Measurements from ENCODE around the gene JADE1. TPM values are rescaled to one million over a fixed set of nuclear protein-coding genes. Genes with fewer than 3 reads are reported as not detected.

Gene JADE1
- total RNA-seq, 6 donors from 2014 or later, result 26.2 to 46.5 (median 38.1) TPM

DNA sequence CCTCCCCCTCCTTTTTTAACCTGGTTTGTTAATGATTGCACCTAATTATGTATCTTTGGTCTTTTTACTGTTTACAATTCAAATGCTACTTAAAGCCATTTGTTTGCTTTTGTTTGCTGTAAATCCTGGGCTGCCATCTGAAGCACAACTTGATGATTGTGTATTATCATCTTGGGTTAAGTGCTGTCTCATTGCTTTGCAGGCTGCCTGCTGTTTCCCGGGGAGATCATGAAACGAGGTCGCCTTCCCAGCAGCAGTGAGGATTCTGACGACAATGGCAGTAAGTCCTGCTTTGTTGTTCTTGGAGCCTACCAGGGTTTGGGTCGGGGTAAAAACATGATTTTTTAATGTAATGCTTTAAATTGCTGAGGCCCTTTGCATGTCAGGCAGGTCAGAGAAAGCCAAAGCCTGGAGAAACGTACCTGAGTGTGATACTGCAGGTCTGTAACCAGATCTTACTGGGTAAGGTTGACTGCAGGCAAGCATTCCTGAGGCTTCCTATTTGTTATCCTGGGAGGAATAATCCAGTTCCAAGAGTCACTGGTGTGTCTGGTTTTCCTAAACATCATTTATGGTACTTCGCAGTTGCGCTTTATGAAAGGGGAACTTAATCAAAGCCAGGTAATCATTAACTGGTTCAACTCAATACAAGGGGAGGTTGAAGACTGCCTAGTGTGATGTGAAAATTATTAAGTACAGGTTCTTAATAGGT is 22.2 kb downstream of the JADE1 start:
- DNase-seq (no peak), ATAC-seq (ENCODE audit: low FRiP score in 2 of 2) (no peak)
- H3K27ac ChIP-seq, result no peak overlapping the region
- no peaks in the 10 kb centered on the region for H3K9me3 ChIP-seq
- TF ChIP-seq POLR2A (IDR thresholded peaks at IDR 0.05) (no peak), POLR2AphosphoS5 (IDR thresholded peaks at IDR 0.05) (no peak), EP300 (IDR thresholded peaks at IDR 0.05) (no peak)
- TF ChIP-seq, protein P1, sequence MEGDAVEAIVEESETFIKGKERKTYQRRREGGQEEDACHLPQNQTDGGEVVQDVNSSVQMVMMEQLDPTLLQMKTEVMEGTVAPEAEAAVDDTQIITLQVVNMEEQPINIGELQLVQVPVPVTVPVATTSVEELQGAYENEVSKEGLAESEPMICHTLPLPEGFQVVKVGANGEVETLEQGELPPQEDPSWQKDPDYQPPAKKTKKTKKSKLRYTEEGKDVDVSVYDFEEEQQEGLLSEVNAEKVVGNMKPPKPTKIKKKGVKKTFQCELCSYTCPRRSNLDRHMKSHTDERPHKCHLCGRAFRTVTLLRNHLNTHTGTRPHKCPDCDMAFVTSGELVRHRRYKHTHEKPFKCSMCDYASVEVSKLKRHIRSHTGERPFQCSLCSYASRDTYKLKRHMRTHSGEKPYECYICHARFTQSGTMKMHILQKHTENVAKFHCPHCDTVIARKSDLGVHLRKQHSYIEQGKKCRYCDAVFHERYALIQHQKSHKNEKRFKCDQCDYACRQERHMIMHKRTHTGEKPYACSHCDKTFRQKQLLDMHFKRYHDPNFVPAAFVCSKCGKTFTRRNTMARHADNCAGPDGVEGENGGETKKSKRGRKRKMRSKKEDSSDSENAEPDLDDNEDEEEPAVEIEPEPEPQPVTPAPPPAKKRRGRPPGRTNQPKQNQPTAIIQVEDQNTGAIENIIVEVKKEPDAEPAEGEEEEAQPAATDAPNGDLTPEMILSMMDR (IDR thresholded peaks at IDR 0.05), result no peak
- no peaks in the 10 kb centered on the region for H3K27me3 ChIP-seq
- no peak overlapping the region for H3K4me3 ChIP-seq
- peaks cover 0 to 33% (median 10%) of the 10 kb centered on the region in 4 donors for H3K36me3 ChIP-seq
- 64 to 67% methylated on average over 8 of the region's 8 CpGs for WGBS, 2 donors
- peaks cover 18 to 41% (median 26%) of the 10 kb centered on the region in 4 donors for H3K4me1 ChIP-seq

DNA sequence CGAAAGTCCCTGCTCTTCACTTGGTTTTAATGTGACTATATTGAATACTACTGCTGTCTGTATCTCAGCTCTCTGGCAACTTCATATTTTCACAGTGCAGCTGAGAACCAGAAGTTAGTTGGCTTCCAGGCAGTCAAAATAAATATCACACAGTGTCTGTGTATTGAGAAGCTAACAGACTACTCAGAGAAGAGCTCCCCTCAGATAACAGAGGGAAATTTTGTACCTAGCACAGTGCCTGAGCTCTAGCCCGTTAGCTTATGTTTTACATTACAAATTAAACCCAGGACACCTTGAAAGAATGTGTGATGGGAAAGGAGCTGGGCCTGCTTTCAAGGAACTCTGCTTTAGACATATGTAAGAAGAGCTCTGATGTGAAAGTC is 22.7 kb downstream of the JADE1 start:
- H3K4me3 ChIP-seq, result no peak overlapping the region
- peaks cover 18 to 37% (median 25%) of the 10 kb centered on the region in 4 donors for H3K4me1 ChIP-seq
- peaks cover 0 to 36% (median 10%) of the 10 kb centered on the region in 4 donors for H3K36me3 ChIP-seq
- no peaks in the 10 kb centered on the region for H3K27me3 ChIP-seq
- no peak for ATAC-seq (ENCODE audit: low FRiP score in 2 of 2)
- no peaks in the 10 kb centered on the region for H3K9me3 ChIP-seq
- no peak for TF ChIP-seq POLR2A (IDR thresholded peaks at IDR 0.05)
- TF ChIP-seq POLR2AphosphoS5 (IDR thresholded peaks at IDR 0.05), result no peak
- TF ChIP-seq, protein P1 (IDR thresholded peaks at IDR 0.05), result no peak
- no peak for TF ChIP-seq EP300 (IDR thresholded peaks at IDR 0.05)
- H3K27ac ChIP-seq, result no peak overlapping the region
- DNase-seq, result no peak
- 85 to 86% methylated on average over 2 of the region's 2 CpGs for WGBS, 2 donors

DNA sequence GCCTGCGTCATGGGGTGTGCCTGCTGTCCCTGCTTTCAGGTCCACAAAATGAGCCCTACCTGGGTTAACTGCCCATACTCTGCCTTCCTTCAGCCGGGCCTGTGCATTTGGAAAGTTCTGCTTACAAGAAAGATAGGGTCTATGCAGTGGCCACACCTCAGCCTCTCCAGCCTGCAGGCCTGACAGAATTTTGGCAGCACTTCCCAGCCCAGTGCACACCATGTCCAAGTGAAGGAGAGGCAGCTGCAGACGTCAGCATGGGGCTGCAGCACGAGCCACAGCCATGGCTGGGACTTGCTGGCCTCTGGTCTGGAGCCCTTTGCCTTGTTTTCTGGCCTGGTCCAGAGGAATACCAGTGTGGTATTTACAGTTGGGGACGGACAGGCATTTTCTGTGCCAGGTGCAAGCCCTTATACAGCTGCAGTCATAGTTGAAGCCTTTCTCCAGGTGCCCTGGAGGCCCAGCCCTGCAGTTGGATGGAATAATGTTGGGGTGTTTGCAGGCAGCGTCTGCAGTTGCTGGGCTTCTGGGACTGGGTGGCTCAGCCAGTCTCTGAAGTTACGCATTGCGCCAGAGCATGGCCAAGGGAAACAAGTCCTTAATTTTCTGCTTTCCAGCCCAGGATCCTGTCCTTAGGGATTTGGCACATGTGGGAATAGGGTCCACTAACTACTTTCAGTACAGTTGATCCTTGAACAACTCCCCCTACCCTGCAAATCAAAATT is 26.2 kb downstream of the JADE1 start:
- TF ChIP-seq, protein P1 (IDR thresholded peaks at IDR 0.05), result no peak
- TF ChIP-seq POLR2AphosphoS5 (IDR thresholded peaks at IDR 0.05), result peak in 1 of 2 donors; percentile 30
- 43 to 63% methylated on average over 6 to 8 of the region's 8 CpGs for WGBS, 2 donors
- ATAC-seq (ENCODE audit: low FRiP score in 2 of 2) (peak; percentile 72 to 83), DNase-seq (peak; percentile 49 to 62)
- Histone ChIP-seq H3K36me3 (peaks cover 0 to 39% (median 10%) of the 10 kb centered on the region in 4 donors), H3K9me3 (no peaks in the 10 kb centered on the region), H3K27me3 (no peaks in the 10 kb centered on the region), H3K27ac (peak overlapping the region in 2 of 4 donors; percentile 46 to 53), H3K4me3 (no peak overlapping the region), H3K4me1 (peaks cover 22 to 45% (median 33%) of the 10 kb centered on the region in 4 donors)

DNA sequence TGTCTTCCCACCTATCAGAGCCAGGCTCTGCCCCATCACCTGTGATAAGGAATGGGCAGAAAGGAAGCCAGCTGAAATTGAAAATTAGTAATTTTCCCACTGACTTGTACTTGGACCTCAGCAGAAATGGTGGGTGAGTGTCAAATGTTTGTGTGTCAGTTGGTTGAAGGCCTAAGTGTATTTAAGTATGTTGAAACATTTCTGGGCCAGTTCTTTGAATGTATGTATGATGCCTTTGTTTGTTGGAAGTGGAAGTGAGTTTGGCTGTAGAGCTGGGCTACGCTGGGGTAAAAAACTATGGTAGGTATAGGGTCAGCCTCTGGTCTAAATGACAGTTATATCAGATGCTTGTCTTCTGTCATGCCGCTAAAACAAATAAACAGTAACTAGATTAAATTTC is 27.7 kb downstream of the JADE1 start:
- TF ChIP-seq EP300 (IDR thresholded peaks at IDR 0.05) (no peak), POLR2A (IDR thresholded peaks at IDR 0.05) (no peak), POLR2AphosphoS5 (IDR thresholded peaks at IDR 0.05) (no peak)
- TF ChIP-seq, protein P1 (IDR thresholded peaks at IDR 0.05), result no peak
- H3K4me1 ChIP-seq, result peaks cover 14 to 35% (median 31%) of the 10 kb centered on the region in 4 donors
- no peaks in the 10 kb centered on the region for H3K9me3 ChIP-seq
- no peak overlapping the region for H3K27ac ChIP-seq
- H3K27me3 ChIP-seq, result no peaks in the 10 kb centered on the region
- ATAC-seq (ENCODE audit: low FRiP score in 2 of 2) (no peak), DNase-seq (no peak)
- H3K36me3 ChIP-seq, result peaks cover 0 to 39% (median 10%) of the 10 kb centered on the region in 4 donors
- no peak overlapping the region for H3K4me3 ChIP-seq
- 95 to 96% methylated on average over 2 of the region's 2 CpGs for WGBS, 2 donors
